ENCODE measurements around the gene MAGI1.

- TF ChIP-seq CTCF (IDR thresholded peaks at IDR 0.05), result no peak
- TF ChIP-seq E2F4 (CRISPR knock-in tag; IDR thresholded peaks at IDR 0.05; ENCODE audit: borderline replicate concordance, low read depth), result no peak
- TF ChIP-seq MLX (CRISPR knock-in tag; IDR thresholded peaks at IDR 0.05), result no peak
These were observed 297.2 kb downstream of the MAGI1 start for GRCh38 chr3:65741540-65741939.

Data from WTC11 (cell line).